HT1080 (cell line): ENCODE data around the gene CHAD. TPM values are rescaled to one million over a fixed set of nuclear protein-coding genes. Genes with fewer than 3 reads are reported as not detected.
"Not testable (repeated sequence)": the region's sequence is repeated elsewhere in the genome, so short reads cannot be mapped to it uniquely, and the experiment has no call there.

Source experiments
- DNase-seq: peaks from one replicate; pipeline ENCODE4 v3.0.0-alpha.2; 2015; ENCODE audit warnings: low read depth
- total RNA-seq: library from RNA; depleted of rRNA; stranded (reverse); fragments of >200 nt; shearing (Covaris generic); gene quantifications from 2 replicates; pipeline ENCODE4 v1.2.3, GENCODE V29; 2014

CHAD gene
- total RNA-seq, 1 experiment from 2014 or later: not detected

GRCh38 chr17:50495217-50495823 is 26.6 kb upstream of the CHAD start:
- no peak for DNase-seq

- DNase-seq: no peak
Measured at GRCh38 chr17:50493744-50494143, 25.1 kb upstream of the CHAD start.

GRCh38 chr17:50492214-50492613 is 23.5 kb upstream of the CHAD start:
- no peak for DNase-seq

GRCh38 chr17:50491505-50491904 is 22.8 kb upstream of the CHAD start:
- no peak for DNase-seq

- DNase-seq: no peak
Measured at GRCh38 chr17:50488880-50489279, 20.2 kb upstream of the CHAD start.

GRCh38 chr17:50487213-50488096 is 18.8 kb upstream of the CHAD start:
- peak; percentile 79 for DNase-seq

- DNase-seq: no peak
Measured at GRCh38 chr17:50484386-50485155, 15.9 kb upstream of the CHAD start.

GRCh38 chr17:50483266-50483665 is 14.6 kb upstream of the CHAD start:
- no peak for DNase-seq

- peak; percentile 91 for DNase-seq
Measured at GRCh38 chr17:50482516-50482915, 13.8 kb upstream of the CHAD start.

- DNase-seq: no peak
Measured at GRCh38 chr17:50482110-50482509, 13.4 kb upstream of the CHAD start.

GRCh38 chr17:50481648-50482047 is 13.0 kb upstream of the CHAD start:
- no peak for DNase-seq

- DNase-seq: no peak
Measured at GRCh38 chr17:50480854-50481490, 12.3 kb upstream of the CHAD start.

- DNase-seq: no peak
Measured at GRCh38 chr17:50480142-50480764, 11.6 kb upstream of the CHAD start.

GRCh38 chr17:50479522-50480141 is 11.0 kb upstream of the CHAD start:
- DNase-seq: peak; percentile 77

- peak; percentile 91 for DNase-seq
Measured at GRCh38 chr17:50478391-50479381, 10.0 kb upstream of the CHAD start, which contains the start of gene RSAD1. Gene RSAD1 (plus strand): TSS chr17:50478860. CDS start chr17:50478885, 25 bp downstream.

- DNase-seq: no peak
Measured at GRCh38 chr17:50477976-50478375, 9.3 kb upstream of the CHAD start.

GRCh38 chr17:50476545-50477315 is 8.1 kb upstream of the CHAD start:
- no peak for DNase-seq

- not testable (repeated sequence) for DNase-seq
Measured at GRCh38 chr17:50475775-50476544, 7.3 kb upstream of the CHAD start.
